Testis (tissue), 3 donors: Measurements from ENCODE around the gene KRTAP12-4. TPM values are rescaled to one million over a fixed set of nuclear protein-coding genes. Genes with fewer than 3 reads are reported as not detected.

Experiments
- DNase-seq: peaks from one replicate; pipeline ENCODE4 v3.0.0-alpha.2; 2019
- H3K27ac ChIP-seq, 2 donors: fragments of 200-600 bp; sonication (generic); one replicate each; pipeline ENCODE4 v1.5.1; 2019
- H3K27me3 ChIP-seq: fragments of 200-600 bp; sonication (generic); one replicate; pipeline ENCODE4 v1.5.1; 2019
- H3K36me3 ChIP-seq: fragments of 200-600 bp; sonication (generic); one replicate; pipeline ENCODE4 v1.5.1; 2017; ENCODE audit warnings: low read depth; ENCODE audit errors: missing control alignments
- H3K4me1 ChIP-seq: fragments of 200-600 bp; sonication (generic); one replicate; pipeline ENCODE4 v1.5.1; 2019
- H3K4me3 ChIP-seq, 2 donors: fragments of 200-600 bp; sonication (generic); one replicate each; pipeline ENCODE4 v1.5.1; 2017 to 2019
- H3K9me3 ChIP-seq: fragments of 200-600 bp; sonication (generic); one replicate; pipeline ENCODE4 v1.5.1; 2017
- CTCF ChIP-seq, 3 experiments: fragments of 450-650 bp in 2 of 3; fragments of 200-600 bp in 1 of 3; sonication (generic) in 1 of 3; IDR thresholded peaks; one replicate each; pipeline ENCODE4 v1.5.1; 2016 to 2019; ENCODE audit warnings: antibody characterized with exemption in 3 of 3, mild to moderate bottlenecking in 2 of 3, moderate library complexity in 1 of 3
- POLR2A ChIP-seq: fragments of 450-650 bp; IDR thresholded peaks from one replicate; pipeline ENCODE4 v1.6.1; 2017; ENCODE audit warnings: antibody characterized with exemption, mild to moderate bottlenecking, moderate library complexity
- WGBS, 2 donors: methylation state at CpG; one replicate each; pipeline ENCODE4 v1.1.5; 2018; 5-methylcytosine and 5-hydroxymethylcytosine counted together
- intact Hi-C: fragments of 100-400 bp; cut with DNase I; formaldehyde crosslinking; loops from one replicate; pipeline ENCODE4 v1.15.1; 2023; ENCODE audit warnings: low total_unique reads
- polyA plus RNA-seq: library from polyadenylated mRNA; stranded (reverse); fragments of 350-450 nt; fragmentation: Illumina TruSeq; extraction: RNeasy Lipid Tissue Mini Kit (QIAGEN cat#74804); gene quantifications from one replicate; pipeline ENCODE4 v1.2.3, GENCODE V29; 2014; ENCODE audit warnings: low read depth, low replicate concordance; ENCODE audit not compliant: insufficient read depth
- total RNA-seq, 2 donors: library from RNA; depleted of rRNA; stranded (reverse); fragments of >200 nt; gene quantifications; one replicate each; pipeline ENCODE4 v1.2.3, GENCODE V29; 2016

KRTAP12-4 gene
- total and polyA plus RNA-seq, 3 donors from 2014 or later: not detected

- no peak for DNase-seq
- no peak overlapping the region for H3K27ac ChIP-seq
- H3K4me3 ChIP-seq: no peak overlapping the region
- H3K9me3 ChIP-seq: no peaks in the 10 kb centered on the region
- intact Hi-C loops: no loop called here
- TF ChIP-seq POLR2A: no peak
- TF ChIP-seq CTCF (IDR thresholded peaks at IDR 0.05): no peak
- no peaks in the 10 kb centered on the region for H3K27me3 ChIP-seq
- H3K4me1 ChIP-seq: no peaks in the 10 kb centered on the region
- no peaks in the 10 kb centered on the region for H3K36me3 ChIP-seq
- 92 to 93% methylated on average over 7 of the region's 7 CpGs for WGBS, 2 donors
Measured at GRCh38 chr21:44625756-44626155, 28.7 kb downstream of the KRTAP12-4 start.

GRCh38 chr21:44623575-44623974 lies 30.9 kb downstream of the KRTAP12-4 start:
- TF ChIP-seq CTCF (IDR thresholded peaks at IDR 0.05): no peak
- TF ChIP-seq POLR2A: no peak
- Histone ChIP-seq H3K9me3 (no peaks in the 10 kb centered on the region), H3K27me3 (no peaks in the 10 kb centered on the region), H3K4me1 (no peaks in the 10 kb centered on the region), H3K27ac (no peak overlapping the region), H3K36me3 (no peaks in the 10 kb centered on the region), H3K4me3 (no peak overlapping the region)
- intact Hi-C loops: no loop called here
- no peak for DNase-seq

- Histone ChIP-seq H3K27me3 (no peaks in the 10 kb centered on the region), H3K36me3 (no peaks in the 10 kb centered on the region), H3K27ac (no peak overlapping the region), H3K4me1 (no peaks in the 10 kb centered on the region), H3K4me3 (no peak overlapping the region), H3K9me3 (no peaks in the 10 kb centered on the region)
- intact Hi-C loops: no loop called here
- TF ChIP-seq CTCF (IDR thresholded peaks at IDR 0.05) (no peak), POLR2A (no peak)
- WGBS, 2 donors: 87 to 90% methylated on average over 6 of the region's 6 CpGs
- DNase-seq: no peak
Measured at GRCh38 chr21:44619886-44620285, 34.6 kb downstream of the KRTAP12-4 start.

- no peak for DNase-seq
- no peak for TF ChIP-seq CTCF (IDR thresholded peaks at IDR 0.05)
- TF ChIP-seq POLR2A: no peak
- intact Hi-C loops: no loop called here
- no peaks in the 10 kb centered on the region for H3K4me1 ChIP-seq
- 80 to 82% methylated on average over 3 of the region's 3 CpGs for WGBS, 2 donors
- no peak overlapping the region for H3K4me3 ChIP-seq
- no peaks in the 10 kb centered on the region for H3K36me3 ChIP-seq
- H3K27ac ChIP-seq: no peak overlapping the region
- H3K27me3 ChIP-seq: no peaks in the 10 kb centered on the region
- no peaks in the 10 kb centered on the region for H3K9me3 ChIP-seq
Measured at GRCh38 chr21:44618909-44619308, 35.5 kb downstream of the KRTAP12-4 start.

GRCh38 chr21:44618504-44618903 lies 36.0 kb downstream of the KRTAP12-4 start:
- no peak for DNase-seq
- intact Hi-C loops: no loop called here
- Histone ChIP-seq H3K27ac (no peak overlapping the region), H3K27me3 (no peaks in the 10 kb centered on the region), H3K36me3 (no peaks in the 10 kb centered on the region), H3K9me3 (no peaks in the 10 kb centered on the region), H3K4me3 (no peak overlapping the region), H3K4me1 (no peaks in the 10 kb centered on the region)
- TF ChIP-seq POLR2A (no peak), CTCF (IDR thresholded peaks at IDR 0.05) (no peak)
- 47% methylated on average over 4 of the region's 4 CpGs for WGBS, 2 donors
